GM06990 (cell line): ENCODE results near the gene PPM1F.
"Not testable (repeated sequence)": the region's sequence is repeated elsewhere in the genome, so short reads cannot be mapped to it uniquely, and the experiment has no call there.

Experiments
- DNase-seq: peaks from one replicate; pipeline ENCODE4 v3.0.0-alpha.2; 2011; ENCODE audit not compliant: insufficient read length; ENCODE audit errors: extremely low read depth
- H3K27me3 ChIP-seq: replicated peaks from 2 replicates; pipeline ENCODE4 v1.6.0; 2011; ENCODE audit warnings: low read length; ENCODE audit not compliant: control insufficient read depth, insufficient read depth
- H3K36me3 ChIP-seq: 2 replicates; pipeline ENCODE4 v1.5.1; 2011; ENCODE audit warnings: low read length; ENCODE audit not compliant: control insufficient read depth, insufficient read depth
- H3K4me3 ChIP-seq: replicated peaks from 2 replicates; pipeline ENCODE4 v1.5.1; 2011; ENCODE audit warnings: low read depth, mild to moderate bottlenecking, control low read depth, low read length
- CTCF ChIP-seq: IDR thresholded peaks from 2 replicates; pipeline ENCODE4 v1.5.1; 2011; ENCODE audit warnings: low read length, control low read depth, mild to moderate bottlenecking, inconsistent platforms; ENCODE audit not compliant: insufficient read depth, poor library complexity, severe bottlenecking

PPM1F gene

GRCh38 chr22:21918466-21919185, 34.0 kb downstream of the PPM1F start:
- Histone ChIP-seq H3K4me3 (no peak overlapping the region), H3K27me3 (no peaks in the 10 kb centered on the region), H3K36me3 (no peaks in the 10 kb centered on the region)
- no peak for TF ChIP-seq CTCF
- DNase-seq: no peak

- Histone ChIP-seq H3K36me3 (no peaks in the 10 kb centered on the region), H3K4me3 (no peak overlapping the region), H3K27me3 (no peaks in the 10 kb centered on the region)
- no peak for DNase-seq
- no peak for TF ChIP-seq CTCF
Observed at GRCh38 chr22:21917959-21918261, 34.7 kb downstream of the PPM1F start.

GRCh38 chr22:21917181-21917958, 35.3 kb downstream of the PPM1F start:
- Histone ChIP-seq H3K27me3 (no peaks in the 10 kb centered on the region), H3K36me3 (no peaks in the 10 kb centered on the region), H3K4me3 (no peak overlapping the region)
- TF ChIP-seq CTCF: no peak
- DNase-seq: no peak

- H3K36me3 ChIP-seq: no peaks in the 10 kb centered on the region
- no peak overlapping the region for H3K4me3 ChIP-seq
- no peaks in the 10 kb centered on the region for H3K27me3 ChIP-seq
- TF ChIP-seq CTCF: no peak
- DNase-seq: no peak
Observed at GRCh38 chr22:21916309-21916918, 36.2 kb downstream of the PPM1F start.

GRCh38 chr22:21915624-21916308, 36.9 kb downstream of the PPM1F start:
- no peak for DNase-seq
- H3K27me3 ChIP-seq: no peaks in the 10 kb centered on the region
- TF ChIP-seq CTCF: no peak
- H3K4me3 ChIP-seq: no peak overlapping the region
- no peaks in the 10 kb centered on the region for H3K36me3 ChIP-seq

- not testable (repeated sequence) for H3K36me3 ChIP-seq, DNase-seq, H3K27me3 ChIP-seq, H3K4me3 ChIP-seq
Observed at GRCh38 chr22:21914033-21914642, 38.5 kb downstream of the PPM1F start.

GRCh38 chr22:21910367-21910766, 42.3 kb downstream of the PPM1F start:
- not testable (repeated sequence) for H3K36me3 ChIP-seq, H3K27me3 ChIP-seq, H3K4me3 ChIP-seq, DNase-seq
